Upper lobe of left lung (tissue), 6 donors: ENCODE data around the gene SIGLEC8. TPM values are rescaled to one million over a fixed set of nuclear protein-coding genes. Genes with fewer than 3 reads are reported as not detected.

Experiments used
- ATAC-seq, 2 donors: fragments of 200-7000 bp; cut with Tn5 transposase; one replicate each; pipeline ENCODE4 v1.9.1; 2022; ENCODE audit warnings: mild to moderate bottlenecking in 2 of 2, moderate library complexity in 2 of 2; ENCODE audit not compliant: low FRiP score in 2 of 2
- DNase-seq, 2 donors: peaks; one replicate each; pipeline ENCODE4 v3.0.0-alpha.2; 2019 to 2020
- H3K27ac ChIP-seq, 4 donors: fragments of 200-600 bp; sonication (generic); one replicate each; pipeline ENCODE4 v1.5.1; 2016 to 2019
- H3K27me3 ChIP-seq, 4 donors: fragments of 200-600 bp; sonication (generic); one replicate each; pipeline ENCODE4 v1.5.1; 2017 to 2019
- H3K36me3 ChIP-seq, 4 donors: fragments of 200-600 bp; sonication (generic); one replicate each; pipeline ENCODE4 v1.5.1; 2016 to 2019
- H3K4me1 ChIP-seq, 4 donors: fragments of 200-600 bp; sonication (generic); one replicate each; pipeline ENCODE4 v1.5.1; 2018 to 2019
- H3K4me3 ChIP-seq, 4 donors: fragments of 200-600 bp; sonication (generic); one replicate each; pipeline ENCODE4 v1.5.1; 2017 to 2019; ENCODE audit warnings: mild to moderate bottlenecking in 2 of 4, moderate library complexity in 1 of 4
- H3K9me3 ChIP-seq, 4 donors: fragments of 200-600 bp; sonication (generic); one replicate each; pipeline ENCODE4 v1.5.1; 2018 to 2019
- CTCF ChIP-seq, 6 experiments: fragments of 450-650 bp in 4 of 6; fragments of 200-600 bp in 2 of 6; sonication (generic) in 2 of 6; IDR thresholded peaks; one replicate each; pipeline ENCODE4 v1.5.1; 2016 to 2019; ENCODE audit warnings: antibody characterized with exemption in 6 of 6
- EP300 ChIP-seq, 4 donors: sonication (generic); formaldehyde crosslinking; IDR thresholded peaks; one replicate each; pipeline ENCODE4 v1.5.1; 2017; ENCODE audit warnings: antibody characterized with exemption in 4 of 4, control low read depth in 2 of 4
- POLR2A ChIP-seq, 4 donors: fragments of 450-650 bp; IDR thresholded peaks; one replicate each; pipeline ENCODE4 v1.5.1; 2016 to 2017; ENCODE audit warnings: antibody characterized with exemption in 4 of 4, mild to moderate bottlenecking in 2 of 4
- POLR2AphosphoS5 ChIP-seq, 2 donors: sonication (generic); formaldehyde crosslinking; IDR thresholded peaks; one replicate each; pipeline ENCODE4 v1.5.1; 2017; ENCODE audit warnings: antibody characterized with exemption in 2 of 2
- WGBS, 2 donors: methylation state at CpG; one replicate each; pipeline ENCODE4 v1.1.5; 2017 to 2018; 5-methylcytosine and 5-hydroxymethylcytosine counted together
- total RNA-seq, 6 donors: library from RNA; depleted of rRNA in 4 of 6; stranded (reverse); fragments of >200 nt in 4 of 6; gene quantifications; one replicate each; pipeline versions ENCODE4 v1.1.0 to v1.2.1, GENCODE V29; 2016 to 2021
- donor health status: DM: no; HTN: no; CAD: no; lungs with moderate emphysema.
- donor health status: DM: no; HTN: yes; CAD: no; lungs with severe emphysema.

The SIGLEC8 gene
- total RNA-seq, 6 donors from 2014 or later: 0.78 to 4.2 (median 1.8) TPM

- H3K27ac ChIP-seq: peak overlapping the region in 1 of 4 donors; percentile 71
- no peak for TF ChIP-seq CTCF (IDR thresholded peaks at IDR 0.05)
- TF ChIP-seq POLR2A (IDR thresholded peaks at IDR 0.05): no peak
- no peak for TF ChIP-seq EP300 (IDR thresholded peaks at IDR 0.05)
- no peak for TF ChIP-seq POLR2AphosphoS5 (IDR thresholded peaks at IDR 0.05)
- H3K9me3 ChIP-seq: no peaks in the 10 kb centered on the region
- H3K4me3 ChIP-seq: no peak overlapping the region
- H3K36me3 ChIP-seq: no peaks in the 10 kb centered on the region
- no peak for ATAC-seq
- H3K27me3 ChIP-seq: peaks cover 0 to 4% (median 0%) of the 10 kb centered on the region in 4 donors
- 81 to 93% methylated on average over 4 to 10 of the region's 10 CpGs for WGBS, 2 donors
- DNase-seq: no peak
- H3K4me1 ChIP-seq: peaks cover 0 to 18% (median 5%) of the 10 kb centered on the region in 4 donors
Measured at GRCh38 chr19:51462681-51463080, 4.4 kb upstream of the SIGLEC8 start.

GRCh38 chr19:51462276-51462675 is 4.0 kb upstream of the SIGLEC8 start:
- no peak overlapping the region for H3K4me3 ChIP-seq
- peaks cover 0 to 18% (median 3%) of the 10 kb centered on the region in 4 donors for H3K4me1 ChIP-seq
- ATAC-seq: peak in 1 of 2 donors; percentile 12
- TF ChIP-seq POLR2AphosphoS5 (IDR thresholded peaks at IDR 0.05) (no peak), EP300 (IDR thresholded peaks at IDR 0.05) (no peak), POLR2A (IDR thresholded peaks at IDR 0.05) (no peak), CTCF (IDR thresholded peaks at IDR 0.05) (no peak)
- peak overlapping the region in 1 of 4 donors; percentile 71 for H3K27ac ChIP-seq
- no peaks in the 10 kb centered on the region for H3K36me3 ChIP-seq
- 17 to 77% methylated on average over 1 to 7 of the region's 7 CpGs for WGBS, 2 donors
- H3K9me3 ChIP-seq: no peaks in the 10 kb centered on the region
- no peak for DNase-seq
- peaks cover 0 to 4% (median 0%) of the 10 kb centered on the region in 4 donors for H3K27me3 ChIP-seq

GRCh38 chr19:51461723-51462161 is 3.5 kb upstream of the SIGLEC8 start:
- DNase-seq (peak in 1 of 2 donors; percentile 39), ATAC-seq (peak; percentile 35 to 57)
- no peak overlapping the region for H3K4me3 ChIP-seq
- peak overlapping the region in 2 of 4 donors; percentile 5 to 71 for H3K27ac ChIP-seq
- TF ChIP-seq CTCF (IDR thresholded peaks at IDR 0.05) (no peak), POLR2A (IDR thresholded peaks at IDR 0.05) (peak in 1 of 4 donors; percentile 35)
- peaks cover 0 to 4% (median 0%) of the 10 kb centered on the region in 4 donors for H3K27me3 ChIP-seq
- H3K36me3 ChIP-seq: no peaks in the 10 kb centered on the region
- no peaks in the 10 kb centered on the region for H3K9me3 ChIP-seq
- WGBS, 2 donors: 40 to 59% methylated on average over 3 to 8 of the region's 8 CpGs
- peaks cover 0 to 18% (median 3%) of the 10 kb centered on the region in 4 donors for H3K4me1 ChIP-seq

- H3K4me3 ChIP-seq: peak overlapping the region in 1 of 4 donors; percentile 15
- WGBS, 2 donors: 57 to 74% methylated on average over 6 to 13 of the region's 13 CpGs
Measured at GRCh38 chr19:51460164-51460992, 2.1 kb upstream of the SIGLEC8 start.

More at GRCh38 chr19:51460164-51460992, 2.1 kb upstream of the SIGLEC8 start:
- H3K27ac ChIP-seq: peak overlapping the region in 1 of 4 donors; percentile 71
- no peaks in the 10 kb centered on the region for H3K36me3 ChIP-seq
- TF ChIP-seq CTCF (IDR thresholded peaks at IDR 0.05): no peak
- peak in 1 of 4 donors; percentile 18 for TF ChIP-seq POLR2A (IDR thresholded peaks at IDR 0.05)
- peaks cover 0 to 4% (median 0%) of the 10 kb centered on the region in 4 donors for H3K27me3 ChIP-seq
- H3K9me3 ChIP-seq: no peaks in the 10 kb centered on the region
- H3K4me1 ChIP-seq: peaks cover 0 to 18% (median 3%) of the 10 kb centered on the region in 4 donors
- ATAC-seq: no peak
- no peak for DNase-seq
